ENCODE data around the gene SGIP1. TPM values are rescaled to one million over a fixed set of nuclear protein-coding genes. Genes with fewer than 3 reads are reported as not detected.

Gene SGIP1
- total RNA-seq, 3 donors from 2014 or later, result 3.1 to 6.6 (median 3.5) TPM

DNA sequence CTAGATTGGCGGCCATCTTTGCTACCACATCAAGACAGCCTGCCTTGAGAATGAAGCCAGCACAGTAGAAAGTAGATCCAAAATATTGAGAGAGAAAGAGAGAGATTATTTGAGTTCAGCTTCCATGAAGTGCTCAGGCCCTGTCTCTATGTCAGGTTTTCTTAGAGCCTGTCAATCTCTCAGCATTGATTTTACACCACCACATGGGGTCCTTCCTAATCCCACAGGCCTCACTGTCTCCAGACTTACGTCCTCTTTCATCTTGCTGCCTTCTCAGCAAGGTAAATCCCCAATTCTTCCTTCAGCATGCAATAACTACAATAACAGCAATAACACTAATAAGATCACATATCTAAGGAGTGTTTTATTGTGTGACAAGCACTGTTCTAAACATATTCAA lies 239.3 kb downstream of the SGIP1 start:
- TF ChIP-seq, protein P1, sequence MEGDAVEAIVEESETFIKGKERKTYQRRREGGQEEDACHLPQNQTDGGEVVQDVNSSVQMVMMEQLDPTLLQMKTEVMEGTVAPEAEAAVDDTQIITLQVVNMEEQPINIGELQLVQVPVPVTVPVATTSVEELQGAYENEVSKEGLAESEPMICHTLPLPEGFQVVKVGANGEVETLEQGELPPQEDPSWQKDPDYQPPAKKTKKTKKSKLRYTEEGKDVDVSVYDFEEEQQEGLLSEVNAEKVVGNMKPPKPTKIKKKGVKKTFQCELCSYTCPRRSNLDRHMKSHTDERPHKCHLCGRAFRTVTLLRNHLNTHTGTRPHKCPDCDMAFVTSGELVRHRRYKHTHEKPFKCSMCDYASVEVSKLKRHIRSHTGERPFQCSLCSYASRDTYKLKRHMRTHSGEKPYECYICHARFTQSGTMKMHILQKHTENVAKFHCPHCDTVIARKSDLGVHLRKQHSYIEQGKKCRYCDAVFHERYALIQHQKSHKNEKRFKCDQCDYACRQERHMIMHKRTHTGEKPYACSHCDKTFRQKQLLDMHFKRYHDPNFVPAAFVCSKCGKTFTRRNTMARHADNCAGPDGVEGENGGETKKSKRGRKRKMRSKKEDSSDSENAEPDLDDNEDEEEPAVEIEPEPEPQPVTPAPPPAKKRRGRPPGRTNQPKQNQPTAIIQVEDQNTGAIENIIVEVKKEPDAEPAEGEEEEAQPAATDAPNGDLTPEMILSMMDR (IDR thresholded peaks at IDR 0.05), result no peak
- no peak for TF ChIP-seq POLR2A (IDR thresholded peaks at IDR 0.05)
- TF ChIP-seq POLR2AphosphoS5 (IDR thresholded peaks at IDR 0.05), result no peak
- Histone ChIP-seq H3K27me3 (no peaks in the 10 kb centered on the region), H3K4me1 (no peaks in the 10 kb centered on the region), H3K27ac (no peak overlapping the region), H3K36me3 (no peaks in the 10 kb centered on the region), H3K4me3 (no peak overlapping the region), H3K9me3 (no peaks in the 10 kb centered on the region)
- intact Hi-C loops (cut with DNase I; ENCODE audit: low total_unique reads), result no loop called here
- no peak for DNase-seq (ENCODE audit: low spot score in 2 of 2)

DNA sequence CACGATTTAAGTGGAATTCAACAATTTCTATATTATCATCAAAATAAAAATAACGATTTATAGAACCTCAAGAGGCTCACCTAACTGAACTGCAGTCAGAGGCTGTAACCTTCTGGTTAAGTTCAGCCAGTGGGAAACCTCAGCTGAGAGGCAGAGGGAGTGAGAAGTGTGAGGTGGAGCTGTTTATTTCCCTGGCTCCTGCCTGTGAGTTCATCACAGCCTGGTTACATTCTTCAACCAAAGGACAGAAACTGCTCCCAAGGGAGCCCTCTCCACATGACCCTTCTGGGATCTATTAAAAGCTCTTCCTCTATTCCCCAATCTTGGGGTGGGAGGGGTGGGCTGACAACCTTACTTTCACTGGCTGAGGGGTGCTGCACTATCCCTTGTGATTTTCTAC lies 240.5 kb downstream of the SGIP1 start:
- no peak overlapping the region for H3K4me3 ChIP-seq
- intact Hi-C loops (cut with DNase I; ENCODE audit: low total_unique reads), result no loop called here
- TF ChIP-seq POLR2AphosphoS5 (IDR thresholded peaks at IDR 0.05), result no peak
- TF ChIP-seq, protein P1 (IDR thresholded peaks at IDR 0.05), result no peak
- no peak for TF ChIP-seq POLR2A (IDR thresholded peaks at IDR 0.05)
- H3K9me3 ChIP-seq, result no peaks in the 10 kb centered on the region
- no peaks in the 10 kb centered on the region for H3K27me3 ChIP-seq
- H3K36me3 ChIP-seq, result no peaks in the 10 kb centered on the region
- H3K27ac ChIP-seq, result no peak overlapping the region
- no peak for DNase-seq (ENCODE audit: low spot score in 2 of 2)
- no peaks in the 10 kb centered on the region for H3K4me1 ChIP-seq

DNA sequence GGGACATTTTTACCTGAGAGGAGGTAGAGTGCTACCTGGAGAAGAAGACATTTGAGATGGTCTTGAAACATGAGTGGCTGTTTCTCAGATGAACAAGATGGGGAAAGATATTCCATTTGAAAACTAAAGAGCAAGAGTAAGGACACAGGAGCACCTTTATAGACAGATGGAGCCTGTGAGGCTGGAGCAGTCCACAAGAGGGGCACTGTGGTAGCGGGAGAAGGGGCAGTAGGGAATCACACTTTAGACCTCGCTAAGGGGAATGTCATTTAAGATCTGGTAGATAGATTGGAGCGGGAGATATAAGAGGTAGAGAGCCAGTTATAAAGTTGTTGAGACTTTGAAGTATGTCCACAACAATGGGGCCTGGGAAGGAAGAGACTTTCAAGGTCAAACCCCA lies 241.7 kb downstream of the SGIP1 start:
- TF ChIP-seq POLR2A (IDR thresholded peaks at IDR 0.05) (no peak), POLR2AphosphoS5 (IDR thresholded peaks at IDR 0.05) (no peak)
- TF ChIP-seq, protein P1 (IDR thresholded peaks at IDR 0.05), result no peak
- Histone ChIP-seq H3K27me3 (no peaks in the 10 kb centered on the region), H3K4me1 (no peaks in the 10 kb centered on the region), H3K9me3 (no peaks in the 10 kb centered on the region), H3K36me3 (no peaks in the 10 kb centered on the region), H3K27ac (no peak overlapping the region), H3K4me3 (no peak overlapping the region)
- no peak for DNase-seq (ENCODE audit: low spot score in 2 of 2)
- intact Hi-C loops (cut with DNase I; ENCODE audit: low total_unique reads), result no loop called here

DNA sequence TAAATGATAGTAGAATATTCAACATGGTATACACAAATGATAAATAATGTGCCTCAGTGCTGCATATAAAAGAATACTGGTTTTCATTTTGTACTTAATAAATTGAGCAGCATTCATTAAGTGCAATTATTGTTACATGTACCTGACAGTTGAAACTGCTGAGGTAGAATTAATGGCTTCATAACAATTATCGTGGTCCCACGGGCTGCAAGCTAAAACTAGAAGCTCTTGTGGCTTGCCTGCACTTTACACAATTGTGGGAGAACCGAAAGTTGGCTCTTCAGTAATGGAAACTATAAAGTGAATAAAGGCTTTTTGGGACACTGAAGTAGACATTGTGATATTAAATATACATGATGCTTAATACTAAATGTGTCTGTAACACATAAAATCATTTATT lies 243.9 kb downstream of the SGIP1 start:
- H3K27ac ChIP-seq, result no peak overlapping the region
- H3K4me1 ChIP-seq, result no peaks in the 10 kb centered on the region
- no peak overlapping the region for H3K4me3 ChIP-seq
- H3K27me3 ChIP-seq, result no peaks in the 10 kb centered on the region
- intact Hi-C loops (cut with DNase I; ENCODE audit: low total_unique reads), result no loop called here
- no peak for DNase-seq (ENCODE audit: low spot score in 2 of 2)
- H3K9me3 ChIP-seq, result no peaks in the 10 kb centered on the region
- no peaks in the 10 kb centered on the region for H3K36me3 ChIP-seq
- TF ChIP-seq, protein P1 (IDR thresholded peaks at IDR 0.05), result no peak
- no peak for TF ChIP-seq POLR2A (IDR thresholded peaks at IDR 0.05)
- TF ChIP-seq POLR2AphosphoS5 (IDR thresholded peaks at IDR 0.05), result no peak

DNA sequence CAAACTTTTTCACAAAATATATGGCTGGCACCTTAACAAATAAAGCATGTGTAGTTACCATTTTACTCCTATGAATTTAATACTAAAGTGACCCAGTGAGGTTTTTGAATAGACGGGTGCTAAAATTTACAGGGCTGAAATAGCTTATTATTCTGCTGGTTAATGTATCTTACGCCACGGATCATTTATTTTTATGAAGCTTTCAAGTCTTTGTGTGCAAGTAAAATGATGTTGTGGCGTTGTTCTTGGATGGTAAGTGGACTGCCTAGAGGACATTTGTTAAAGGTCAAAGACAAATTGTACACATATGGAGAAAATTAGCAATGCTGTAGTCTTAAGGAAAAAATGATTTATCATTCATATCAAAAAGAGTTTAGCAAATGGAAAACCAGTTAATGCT lies 244.3 kb downstream of the SGIP1 start:
- Histone ChIP-seq H3K36me3 (no peaks in the 10 kb centered on the region), H3K27me3 (no peaks in the 10 kb centered on the region), H3K9me3 (no peaks in the 10 kb centered on the region), H3K4me1 (no peaks in the 10 kb centered on the region), H3K4me3 (no peak overlapping the region), H3K27ac (no peak overlapping the region)
- intact Hi-C loops (cut with DNase I; ENCODE audit: low total_unique reads), result no loop called here
- DNase-seq (ENCODE audit: low spot score in 2 of 2), result no peak
- TF ChIP-seq POLR2AphosphoS5 (IDR thresholded peaks at IDR 0.05), result no peak
- no peak for TF ChIP-seq POLR2A (IDR thresholded peaks at IDR 0.05)
- TF ChIP-seq, protein P1 (IDR thresholded peaks at IDR 0.05), result no peak
